ENCODE measurements around the gene FRG2. TPM values are rescaled to one million over a fixed set of nuclear protein-coding genes. Genes with fewer than 3 reads are reported as not detected.

FRG2 gene
- total and polyA plus RNA-seq, 2 donors (not counting 3 experiments of a cell fraction or from before 2014, with no cell fraction given), result not detected

- Histone ChIP-seq H4K20me1 (replicated peaks; ENCODE audit: control insufficient read depth, extremely low read depth, insufficient read depth, low read length) (no peaks in the 10 kb centered on the region), H3K9me3 (replicated peaks; ENCODE audit: control insufficient read depth, insufficient read depth, low read length) (no peaks in the 10 kb centered on the region), H3K36me3 (ENCODE audit: control insufficient read depth in 2 of 2, extremely low read depth in 1 of 2, insufficient read depth in 2 of 2, low read length in 2 of 2) (no peaks in the 10 kb centered on the region), H3K27me3 (ENCODE audit: control insufficient read depth in 2 of 2, insufficient read depth in 2 of 2, low read length in 2 of 2) (peaks cover 21 to 71% of the 10 kb centered on the region in 2 experiments), H2AFZ (ENCODE audit: low read depth, low read length) (no peak overlapping the region), H3K9ac (replicated peaks; ENCODE audit: extremely low read depth, insufficient read depth, low read length) (no peak overlapping the region), H3K79me2 (ENCODE audit: control insufficient read depth, insufficient read depth, low read length) (no peaks in the 10 kb centered on the region), H3K9me1 (replicated peaks; ENCODE audit: control insufficient read depth, extremely low read depth, insufficient read depth, low read length) (no peaks in the 10 kb centered on the region), H3K27ac (ENCODE audit: insufficient read depth, low read depth, low read length) (no peak overlapping the region), H3K4me1 (ENCODE audit: control insufficient read depth, extremely low read depth, insufficient read depth, low read length) (no peaks in the 10 kb centered on the region), H3K4me3 (replicated peaks in 1 of 3; ENCODE audit: insufficient read depth in 1 of 3, low read depth in 1 of 3, low read length in 3 of 3) (no peak overlapping the region), H3K4me2 (ENCODE audit: insufficient read depth, low read length) (no peak overlapping the region)
- TF ChIP-seq CTCF (IDR thresholded peaks at IDR 0.05; ENCODE audit: extremely low read depth in 1 of 2, insufficient read depth in 1 of 2, low read depth in 1 of 2, low read length in 2 of 2) (no peak), GATA2 (IDR thresholded peaks at IDR 0.05; ENCODE audit: insufficient read depth, insufficient read length, low read depth, low read length) (no peak), EZH2 (IDR thresholded peaks at IDR 0.05; ENCODE audit: borderline replicate concordance, low read depth, low read length, severe bottlenecking) (peak; percentile 73), MAX (IDR thresholded peaks at IDR 0.05; ENCODE audit: insufficient read depth, insufficient read length) (no peak)
- no peak for DNase-seq (ENCODE audit: low read depth, low spot score)
- intact Hi-C loops (cut with micrococcal nuclease), result no loop called here
- FAIRE-seq, result no peak
- ChIA-PET POLR2A (no interaction called here), CTCF (no interaction called here)
- dilution Hi-C loops (cut with MboI; ENCODE audit: extremely low pct_ligation_motif_present, low sequenced_read_pairs), result no loop called here
- no TSS peak for BruUV-seq (replicated peaks)
Measured at GRCh38 chr4:190017357-190018200, 9.5 kb downstream of the FRG2 start.
